Limb (tissue), 2 donors: ENCODE measurements around the gene VPS13D.
"Not testable (repeated sequence)": the region's sequence is repeated elsewhere in the genome, so short reads cannot be mapped to it uniquely, and the experiment has no call there.

ENCODE experiments used
- DNase-seq, 2 donors: peaks; one replicate each; pipeline ENCODE4 v3.0.0-alpha.2; 2016; ENCODE audit errors: extremely low spot score in 2 of 2

VPS13D gene

DNA sequence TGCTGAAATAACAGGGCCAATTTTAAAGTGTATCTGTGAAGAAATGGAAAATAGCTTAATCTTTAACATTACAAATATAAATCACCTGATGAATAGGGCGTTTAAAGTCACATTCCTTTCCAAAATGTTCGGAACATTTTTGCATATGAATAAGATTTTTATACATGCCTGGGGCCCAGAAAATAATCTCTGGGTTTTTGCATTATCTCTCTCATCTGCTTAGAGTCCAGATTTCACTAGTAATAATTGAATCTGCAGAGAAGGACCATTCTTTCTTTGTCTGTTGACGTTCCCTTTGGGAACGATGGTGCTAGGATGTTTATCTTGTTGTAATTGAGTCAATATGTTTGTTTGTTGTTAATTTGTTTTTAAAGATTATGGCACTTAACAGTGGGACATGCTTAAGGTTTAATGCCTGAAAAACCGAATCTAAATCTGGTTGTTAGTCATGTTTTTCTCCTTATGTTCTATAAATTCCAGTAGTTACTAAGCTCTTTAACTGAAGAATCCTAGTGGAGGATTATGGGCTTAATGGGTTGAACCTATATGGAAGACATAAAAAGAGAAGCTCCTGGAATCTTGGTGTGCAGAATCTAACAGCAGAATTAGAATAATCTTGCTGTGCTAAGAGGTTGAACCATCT is 140.6 kb downstream of the VPS13D start:
- DNase-seq, result no peak

- DNase-seq, result no peak
Observed at GRCh38 chr1:12371053-12371452, 141.2 kb downstream of the VPS13D start.

- DNase-seq, result no peak
Observed at GRCh38 chr1:12372180-12372579, 142.3 kb downstream of the VPS13D start.

DNA sequence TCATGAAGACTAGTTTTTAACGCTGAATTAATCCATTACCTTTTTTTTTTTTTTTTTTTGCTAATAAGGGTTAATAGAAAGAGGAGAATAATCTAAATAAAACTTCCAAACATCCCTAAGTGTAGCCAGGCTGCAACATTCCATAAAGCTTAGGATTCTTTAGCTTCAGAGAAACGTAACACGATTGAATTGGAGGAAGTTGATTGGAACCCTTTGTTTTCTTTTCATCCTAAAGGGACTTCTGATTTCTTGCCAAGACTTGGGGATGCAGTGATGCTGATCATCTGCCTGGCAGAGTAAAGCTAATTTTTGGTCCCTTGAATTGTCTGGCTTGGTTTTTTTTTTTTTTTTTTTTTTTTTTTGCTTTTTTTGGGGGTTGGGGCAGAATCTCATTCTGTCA is 142.9 kb downstream of the VPS13D start:
- DNase-seq, result no peak

- no peak for DNase-seq
Observed at GRCh38 chr1:12375133-12375829, 145.5 kb downstream of the VPS13D start.

GRCh38 chr1:12376236-12377045 is 146.6 kb downstream of the VPS13D start:
- DNase-seq, result no peak

DNA sequence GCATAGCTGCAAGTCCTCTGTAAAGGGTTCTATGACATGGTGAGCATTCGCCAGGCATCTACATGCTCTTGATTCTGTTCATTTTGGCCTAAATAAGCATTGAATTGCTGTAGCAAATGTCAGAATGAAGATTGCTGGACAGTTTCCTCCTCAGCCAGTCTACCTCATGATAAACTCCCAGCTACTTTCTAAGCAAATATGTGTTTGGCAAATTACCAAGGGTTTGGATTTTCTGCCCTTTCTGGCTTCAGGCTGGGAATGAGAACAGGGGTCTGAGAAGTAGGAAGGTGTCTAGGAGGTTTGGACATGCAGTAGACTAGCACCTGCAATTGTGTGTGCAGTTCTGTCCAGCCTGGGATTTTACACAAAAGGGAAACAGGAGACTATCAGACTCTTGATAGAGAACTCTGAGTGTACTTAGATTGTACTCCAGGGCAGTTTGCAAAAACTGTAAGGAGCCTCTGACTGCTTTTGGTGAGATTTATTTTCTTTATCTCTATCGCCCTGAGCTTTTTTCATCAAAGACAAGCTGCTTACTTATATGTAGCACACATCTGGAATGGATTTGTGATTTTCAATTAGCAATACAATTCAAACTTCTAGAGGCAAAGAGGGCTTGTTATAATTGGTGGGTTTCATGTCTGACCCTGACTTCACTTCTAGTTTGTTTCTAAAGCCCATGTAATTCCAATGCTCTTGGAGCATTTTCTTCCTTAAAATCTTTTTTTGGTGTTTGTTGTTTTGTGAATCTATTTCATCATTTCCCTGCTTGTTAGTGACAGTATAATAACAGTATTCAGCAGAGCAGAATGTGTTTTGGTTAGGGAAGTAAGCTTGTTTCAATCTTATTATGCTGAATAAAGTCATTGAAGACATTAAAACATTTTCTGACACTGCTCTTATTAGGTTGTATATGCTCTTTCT is 150.8 kb downstream of the VPS13D start:
- no peak for DNase-seq

- DNase-seq, result no peak
Observed at GRCh38 chr1:12383001-12383400, 153.2 kb downstream of the VPS13D start.

GRCh38 chr1:12383786-12384185 is 154.0 kb downstream of the VPS13D start:
- DNase-seq, result no peak

GRCh38 chr1:12384836-12385456 is 155.1 kb downstream of the VPS13D start:
- no peak for DNase-seq

- no peak for DNase-seq
Observed at GRCh38 chr1:12386130-12386529, 156.3 kb downstream of the VPS13D start.

DNA sequence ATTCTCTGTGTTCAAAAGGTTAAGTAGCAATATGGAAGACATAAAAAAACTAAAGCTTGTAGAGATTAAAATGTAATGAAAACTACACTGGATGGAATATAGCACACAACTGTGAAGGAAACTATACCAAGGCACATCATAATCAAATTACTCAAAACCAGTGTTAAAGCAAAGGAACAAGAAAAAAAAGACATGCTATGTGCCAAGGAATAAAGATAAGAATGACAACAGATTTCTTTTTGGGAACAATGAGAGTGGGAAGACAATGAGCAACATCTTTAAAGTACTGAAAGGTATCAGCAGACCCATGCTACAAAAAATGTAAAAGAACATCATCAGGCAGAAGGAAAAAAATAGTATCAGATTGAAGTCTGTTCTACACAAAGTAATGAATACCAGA is 157.8 kb downstream of the VPS13D start:
- DNase-seq, result no peak

DNA sequence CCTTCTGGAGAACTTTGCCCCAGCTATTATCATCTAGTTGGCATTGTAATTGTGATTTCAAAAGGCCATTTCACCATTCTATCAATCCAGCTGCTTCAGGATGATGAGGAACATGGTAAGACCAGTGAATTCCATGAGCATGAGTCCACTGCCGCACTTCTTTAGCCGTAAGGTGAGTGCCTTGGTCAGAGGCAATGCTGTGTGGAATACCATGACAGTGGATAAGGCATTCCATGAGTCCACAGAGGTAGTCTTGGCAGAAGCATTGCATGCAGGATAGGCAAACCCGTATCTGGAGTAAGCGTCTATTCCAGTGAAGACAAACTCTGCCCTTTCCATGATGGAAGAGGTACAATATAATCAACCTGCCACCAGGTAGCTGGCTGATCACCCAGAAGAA is 160.5 kb downstream of the VPS13D start:
- not testable (repeated sequence) for DNase-seq

GRCh38 chr1:12397462-12398450 is 167.9 kb downstream of the VPS13D start:
- no peak for DNase-seq

DNA sequence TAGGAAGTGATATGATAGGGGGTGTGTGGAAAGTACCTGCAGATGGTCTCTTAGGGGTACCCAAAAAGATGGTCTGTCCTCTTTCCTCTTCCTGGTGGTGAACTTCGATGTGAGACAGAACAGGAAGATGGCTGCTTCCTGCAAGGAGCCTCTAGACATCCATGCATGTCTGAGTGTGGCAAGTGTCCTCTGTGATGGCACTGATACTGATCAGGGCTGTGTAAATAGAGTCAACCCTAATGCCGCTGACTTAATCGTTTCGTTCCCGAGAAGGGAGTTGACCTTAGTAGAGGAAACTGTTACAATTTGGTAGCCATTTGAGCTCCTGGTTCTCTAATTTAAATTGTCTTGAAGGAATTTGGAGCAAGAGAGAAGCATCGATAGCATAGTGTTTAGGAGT is 168.6 kb downstream of the VPS13D start:
- no peak for DNase-seq

DNA sequence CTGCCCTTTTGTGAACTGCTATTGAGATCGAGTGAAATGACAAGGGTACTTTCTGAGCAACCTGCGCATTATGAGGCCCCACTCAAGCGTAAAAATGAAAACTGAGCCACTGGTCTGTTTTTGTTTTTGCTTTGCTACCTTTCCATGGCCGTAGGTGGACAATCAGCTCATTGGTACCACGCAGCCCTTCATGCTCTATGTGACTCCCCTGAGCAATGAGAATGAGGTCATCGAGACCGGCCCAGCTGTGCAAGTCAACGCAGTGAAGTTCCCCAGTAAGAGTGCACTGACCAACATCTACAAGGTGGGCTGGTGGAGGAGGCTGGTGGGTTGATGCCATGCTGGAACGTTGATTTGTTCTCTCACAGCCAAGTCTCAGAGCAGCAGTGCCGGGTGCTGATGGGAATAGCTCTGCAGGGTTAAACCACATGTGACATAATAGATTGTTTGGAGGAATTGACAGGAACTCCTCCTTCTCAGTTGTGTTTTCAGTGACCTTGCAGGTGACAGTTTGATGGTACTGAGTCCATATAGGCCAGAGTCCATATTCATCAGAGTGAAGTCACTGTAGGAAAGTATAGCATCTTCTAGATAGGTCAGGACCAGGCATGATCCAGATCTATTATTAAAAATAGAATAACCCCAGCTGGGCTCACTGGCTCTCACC is 170.3 kb downstream of the VPS13D start:
- no peak for DNase-seq

DNA sequence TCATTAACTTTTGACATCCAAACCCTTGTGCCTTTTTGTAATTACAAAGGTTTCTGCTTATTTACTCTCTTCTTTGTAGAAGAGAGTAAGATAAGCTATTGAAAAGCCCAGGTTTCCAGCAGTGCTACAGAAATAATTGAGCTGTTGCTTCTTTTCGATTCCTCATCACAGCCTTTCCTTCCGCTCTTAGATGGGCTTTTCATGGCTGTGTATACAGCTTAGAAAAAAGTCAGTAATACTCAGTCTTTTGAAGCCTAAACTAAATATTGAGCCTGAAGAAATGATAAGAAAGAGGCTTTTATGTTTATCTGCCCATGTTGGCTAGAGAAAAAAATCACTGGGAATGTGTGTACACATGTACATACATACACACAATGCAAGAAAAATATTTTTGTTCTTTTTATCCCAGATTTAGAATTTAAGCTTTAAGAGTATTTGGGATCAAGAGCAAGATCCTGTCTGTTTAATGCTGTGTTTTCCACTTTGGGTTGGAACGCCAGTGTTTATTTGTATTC is 172.4 kb downstream of the VPS13D start:
- DNase-seq, result no peak

GRCh38 chr1:12402842-12403241 is 173.0 kb downstream of the VPS13D start:
- no peak for DNase-seq

DNA sequence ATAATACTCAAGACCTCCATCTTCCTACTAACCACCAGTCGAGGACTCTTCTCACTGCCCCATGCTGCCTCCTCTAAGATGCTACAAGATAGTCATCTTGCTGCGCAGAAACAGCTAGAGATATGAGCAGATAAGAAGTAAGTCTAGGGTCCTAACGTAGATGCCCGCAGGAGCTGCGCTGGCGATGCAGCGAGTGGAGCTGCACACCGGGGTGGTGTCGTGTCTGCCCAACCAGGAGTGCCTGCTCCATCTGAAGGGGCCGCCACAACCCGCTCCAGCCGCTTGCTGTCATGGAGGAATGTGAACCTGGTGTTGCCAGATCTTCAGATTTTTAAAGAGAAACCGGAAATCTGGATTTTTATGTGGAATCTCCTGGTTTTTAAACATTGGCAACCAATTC is 175.1 kb downstream of the VPS13D start:
- no peak for DNase-seq
